Uterus (tissue), 2 donors: Measurements from ENCODE around the gene CACHD1.

Experiments used
- CTCF ChIP-seq, 4 experiments: fragments of 200-600 bp in 2 of 4; fragments of 450-650 bp in 2 of 4; sonication (generic) in 2 of 4; IDR thresholded peaks; one replicate each; pipeline ENCODE4 v1.5.1; 2016 to 2019; ENCODE audit warnings: antibody characterized with exemption in 4 of 4, mild to moderate bottlenecking in 2 of 4, moderate library complexity in 1 of 4
- POLR2A ChIP-seq, 2 donors: fragments of 450-650 bp; IDR thresholded peaks; one replicate each; pipeline ENCODE4 v1.6.1; 2016; ENCODE audit warnings: antibody characterized with exemption in 2 of 2, mild to moderate bottlenecking in 1 of 2, moderate library complexity in 1 of 2

GRCh38 chr1:64516803-64517568 is 47.1 kb downstream of the CACHD1 start:
- TF ChIP-seq POLR2A (IDR thresholded peaks at IDR 0.05), result no peak
- no peak for TF ChIP-seq CTCF (IDR thresholded peaks at IDR 0.05)
